Osteoblast (primary cell): ENCODE data around the gene ARR3. TPM values are rescaled to one million over a fixed set of nuclear protein-coding genes. Genes with fewer than 3 reads are reported as not detected.
A peak's percentile ranks its signal among the peaks of the same experiment; 100 is the strongest.

Source experiments
- DNase-seq: peaks from one replicate; pipeline ENCODE4 v3.0.0; 2011; ENCODE audit warnings: low spot score, mixed read lengths; ENCODE audit not compliant: insufficient read length; ENCODE audit errors: missing footprints
- H2AFZ ChIP-seq: 2 replicates; pipeline ENCODE4 v1.6.0; 2011; ENCODE audit warnings: mild to moderate bottlenecking, low read length
- H3K27ac ChIP-seq: 2 replicates; pipeline ENCODE4 v1.5.1; 2011; ENCODE audit warnings: mild to moderate bottlenecking, low read depth, low read length, moderate library complexity
- H3K27me3 ChIP-seq: 2 replicates; pipeline ENCODE4 v1.6.0; 2012; ENCODE audit warnings: mild to moderate bottlenecking, control low read depth, inconsistent platforms, low read length, moderate library complexity; ENCODE audit not compliant: insufficient read depth
- H3K36me3 ChIP-seq: 2 replicates; pipeline ENCODE4 v1.5.1; 2011; ENCODE audit warnings: mild to moderate bottlenecking, low read length, control low read depth, moderate library complexity; ENCODE audit not compliant: insufficient read depth
- H3K4me1 ChIP-seq: 2 replicates; pipeline ENCODE4 v1.5.1; 2011; ENCODE audit warnings: mild to moderate bottlenecking, low read length, control low read depth, moderate library complexity; ENCODE audit not compliant: insufficient read depth
- H3K4me2 ChIP-seq: 2 replicates; pipeline ENCODE4 v1.6.0; 2011; ENCODE audit warnings: mild to moderate bottlenecking, low read length; ENCODE audit not compliant: insufficient read depth
- H3K4me3 ChIP-seq: fragments of 200-600 bp; sonication (generic); 3 replicates; pipeline ENCODE4 v1.5.1; 2012; ENCODE audit warnings: mild to moderate bottlenecking, low read length, inconsistent platforms; ENCODE audit not compliant: insufficient read depth
- H3K79me2 ChIP-seq: 2 replicates; pipeline ENCODE4 v1.6.0; 2012; ENCODE audit warnings: mild to moderate bottlenecking, low read length, control low read depth, inconsistent platforms; ENCODE audit not compliant: insufficient read depth
- H3K9me3 ChIP-seq: 2 replicates; pipeline ENCODE4 v1.5.1; 2011; ENCODE audit warnings: low read depth, low read length, control low read depth
- H4K20me1 ChIP-seq: 2 replicates; pipeline ENCODE4 v1.6.0; 2012; ENCODE audit warnings: mild to moderate bottlenecking, low read length, control low read depth; ENCODE audit not compliant: insufficient read depth
- CTCF ChIP-seq: IDR thresholded peaks from 2 replicates; pipeline ENCODE4 v1.5.1; 2011; ENCODE audit warnings: mild to moderate bottlenecking, low read depth, low read length, moderate library complexity; ENCODE audit errors: extremely low read depth
- total RNA-seq: library from RNA; depleted of rRNA; stranded (reverse); fragments of >200 nt; gene quantifications from 2 replicates; pipeline ENCODE4 v1.2.3, GENCODE V29; 2012

The ARR3 gene
- total RNA-seq, 1 donor: not detected

GRCh38 chrX:70244881-70245280 lies 23.3 kb upstream of the ARR3 start:
- no peak overlapping the region for H3K4me2 ChIP-seq
- no peak for DNase-seq
- TF ChIP-seq CTCF: no peak

GRCh38 chrX:70247252-70247651 lies 20.9 kb upstream of the ARR3 start:
- no peaks in the 10 kb centered on the region for H3K36me3 ChIP-seq
- DNase-seq: no peak
- no peaks in the 10 kb centered on the region for H3K9me3 ChIP-seq
- peaks cover 5% of the 10 kb centered on the region for H3K4me1 ChIP-seq
- H3K4me2 ChIP-seq: no peak overlapping the region
- no peak overlapping the region for H3K27ac ChIP-seq
- peaks cover 4% of the 10 kb centered on the region for H3K27me3 ChIP-seq
- H2AFZ ChIP-seq: no peak overlapping the region
- TF ChIP-seq CTCF: no peak
- H3K4me3 ChIP-seq: no peak overlapping the region
- H4K20me1 ChIP-seq: no peaks in the 10 kb centered on the region
- H3K79me2 ChIP-seq: no peaks in the 10 kb centered on the region

More at GRCh38 chrX:70244881-70245280, 23.3 kb upstream of the ARR3 start:
- Histone ChIP-seq H4K20me1 (no peaks in the 10 kb centered on the region), H2AFZ (no peak overlapping the region), H3K9me3 (no peaks in the 10 kb centered on the region), H3K27ac (peak overlapping the region; percentile 51), H3K36me3 (no peaks in the 10 kb centered on the region), H3K27me3 (peaks cover 9% of the 10 kb centered on the region), H3K79me2 (no peaks in the 10 kb centered on the region), H3K4me1 (peaks cover 5% of the 10 kb centered on the region), H3K4me3 (no peak overlapping the region)

- Histone ChIP-seq H3K4me1 (no peaks in the 10 kb centered on the region), H2AFZ (no peak overlapping the region), H3K79me2 (no peaks in the 10 kb centered on the region), H3K4me3 (no peak overlapping the region), H3K27ac (no peak overlapping the region), H3K9me3 (no peaks in the 10 kb centered on the region), H4K20me1 (no peaks in the 10 kb centered on the region), H3K27me3 (no peaks in the 10 kb centered on the region), H3K36me3 (no peaks in the 10 kb centered on the region), H3K4me2 (no peak overlapping the region)
- TF ChIP-seq CTCF: no peak
- DNase-seq: no peak
These were observed 15.6 kb upstream of the ARR3 start for GRCh38 chrX:70252491-70252890.

GRCh38 chrX:70253377-70254062 lies 14.6 kb upstream of the ARR3 start:
- no peaks in the 10 kb centered on the region for H3K36me3 ChIP-seq
- no peak overlapping the region for H3K27ac ChIP-seq
- H3K4me3 ChIP-seq: no peak overlapping the region
- no peaks in the 10 kb centered on the region for H3K4me1 ChIP-seq
- no peak overlapping the region for H2AFZ ChIP-seq
- H3K9me3 ChIP-seq: no peaks in the 10 kb centered on the region
- no peaks in the 10 kb centered on the region for H4K20me1 ChIP-seq
- no peaks in the 10 kb centered on the region for H3K27me3 ChIP-seq
- no peak overlapping the region for H3K4me2 ChIP-seq
- no peaks in the 10 kb centered on the region for H3K79me2 ChIP-seq
- TF ChIP-seq CTCF: no peak
- DNase-seq: no peak
